Loucy (cell line): ENCODE measurements around the gene SGPL1.

Experiments
- EZH2phosphoT487 ChIP-seq: fragments of 200-600 bp; IDR thresholded peaks from 2 replicates; pipeline ENCODE4 v1.6.1; 2018; ENCODE audit warnings: antibody characterized with exemption, mild to moderate bottlenecking, moderate library complexity, borderline replicate concordance
- TF ChIP-seq, protein P1 (sequence below): fragments of 200-600 bp; sonication (generic); conservative IDR thresholded peaks from 2 replicates; pipeline ENCODE4 v1.5.1; 2014; ENCODE audit warnings: mild to moderate bottlenecking, antibody characterized with exemption, low read length

DNA sequence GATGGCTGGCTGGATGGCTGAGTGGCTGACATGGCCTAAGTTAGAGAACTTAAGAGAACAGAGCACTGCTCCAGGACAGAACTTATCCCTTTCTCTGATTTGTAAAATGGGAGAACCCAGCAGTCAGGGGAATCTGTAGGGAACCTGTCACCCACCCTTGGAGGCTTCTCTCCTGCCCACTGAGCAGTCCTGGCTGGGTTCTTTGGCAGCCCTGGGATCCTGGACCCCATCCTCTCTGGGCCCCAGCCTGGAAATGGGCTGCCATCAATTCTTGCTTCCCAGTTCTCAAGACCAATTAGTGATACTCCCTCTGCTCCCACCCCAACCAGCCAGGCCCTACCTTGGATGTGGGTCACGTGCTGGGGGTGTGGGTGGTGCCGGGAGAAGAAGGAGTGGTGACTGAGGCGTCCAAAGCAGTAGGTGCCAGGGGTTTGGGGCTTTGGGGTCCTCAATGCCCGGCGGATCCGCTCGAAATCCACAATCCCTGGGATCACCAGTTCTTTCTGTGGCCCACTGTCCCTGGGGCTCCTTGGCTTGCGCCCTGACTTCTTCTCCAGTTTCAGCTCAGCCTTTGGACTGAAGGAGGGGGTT is 34.2 kb upstream of the SGPL1 start:
- TF ChIP-seq, protein P1, sequence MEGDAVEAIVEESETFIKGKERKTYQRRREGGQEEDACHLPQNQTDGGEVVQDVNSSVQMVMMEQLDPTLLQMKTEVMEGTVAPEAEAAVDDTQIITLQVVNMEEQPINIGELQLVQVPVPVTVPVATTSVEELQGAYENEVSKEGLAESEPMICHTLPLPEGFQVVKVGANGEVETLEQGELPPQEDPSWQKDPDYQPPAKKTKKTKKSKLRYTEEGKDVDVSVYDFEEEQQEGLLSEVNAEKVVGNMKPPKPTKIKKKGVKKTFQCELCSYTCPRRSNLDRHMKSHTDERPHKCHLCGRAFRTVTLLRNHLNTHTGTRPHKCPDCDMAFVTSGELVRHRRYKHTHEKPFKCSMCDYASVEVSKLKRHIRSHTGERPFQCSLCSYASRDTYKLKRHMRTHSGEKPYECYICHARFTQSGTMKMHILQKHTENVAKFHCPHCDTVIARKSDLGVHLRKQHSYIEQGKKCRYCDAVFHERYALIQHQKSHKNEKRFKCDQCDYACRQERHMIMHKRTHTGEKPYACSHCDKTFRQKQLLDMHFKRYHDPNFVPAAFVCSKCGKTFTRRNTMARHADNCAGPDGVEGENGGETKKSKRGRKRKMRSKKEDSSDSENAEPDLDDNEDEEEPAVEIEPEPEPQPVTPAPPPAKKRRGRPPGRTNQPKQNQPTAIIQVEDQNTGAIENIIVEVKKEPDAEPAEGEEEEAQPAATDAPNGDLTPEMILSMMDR: no peak
- TF ChIP-seq EZH2phosphoT487: no peak
